PC-9 (cell line): ENCODE data around the gene SPATA2.

ENCODE experiments used
- EZH2 ChIP-seq: fragments of 200-600 bp; sonication (generic); IDR thresholded peaks from 2 replicates; pipeline ENCODE4 v1.8.0; 2017; ENCODE audit warnings: antibody characterized with exemption, low read depth
- TF ChIP-seq, protein P1 (sequence below): fragments of 200-600 bp; sonication (generic); conservative IDR thresholded peaks from 2 replicates; pipeline ENCODE4 v1.6.1; 2017; ENCODE audit warnings: mixed run types, antibody characterized with exemption, mild to moderate bottlenecking, moderate library complexity

GRCh38 chr20:49961413-49961812, 46.1 kb upstream of the SPATA2 start:
- TF ChIP-seq, protein P1, sequence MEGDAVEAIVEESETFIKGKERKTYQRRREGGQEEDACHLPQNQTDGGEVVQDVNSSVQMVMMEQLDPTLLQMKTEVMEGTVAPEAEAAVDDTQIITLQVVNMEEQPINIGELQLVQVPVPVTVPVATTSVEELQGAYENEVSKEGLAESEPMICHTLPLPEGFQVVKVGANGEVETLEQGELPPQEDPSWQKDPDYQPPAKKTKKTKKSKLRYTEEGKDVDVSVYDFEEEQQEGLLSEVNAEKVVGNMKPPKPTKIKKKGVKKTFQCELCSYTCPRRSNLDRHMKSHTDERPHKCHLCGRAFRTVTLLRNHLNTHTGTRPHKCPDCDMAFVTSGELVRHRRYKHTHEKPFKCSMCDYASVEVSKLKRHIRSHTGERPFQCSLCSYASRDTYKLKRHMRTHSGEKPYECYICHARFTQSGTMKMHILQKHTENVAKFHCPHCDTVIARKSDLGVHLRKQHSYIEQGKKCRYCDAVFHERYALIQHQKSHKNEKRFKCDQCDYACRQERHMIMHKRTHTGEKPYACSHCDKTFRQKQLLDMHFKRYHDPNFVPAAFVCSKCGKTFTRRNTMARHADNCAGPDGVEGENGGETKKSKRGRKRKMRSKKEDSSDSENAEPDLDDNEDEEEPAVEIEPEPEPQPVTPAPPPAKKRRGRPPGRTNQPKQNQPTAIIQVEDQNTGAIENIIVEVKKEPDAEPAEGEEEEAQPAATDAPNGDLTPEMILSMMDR: no peak
- no peak for TF ChIP-seq EZH2
